HG02884 (cell line): Measurements from ENCODE around the gene CTNNBL1.

Experiments
- ATAC-seq: cut with Tn5 transposase; IDR thresholded peaks from one replicate; pipeline ENCODE4 v1.9.1; 2021; ENCODE audit warnings: mild to moderate bottlenecking, moderate library complexity; ENCODE audit not compliant: unreplicated experiment

The CTNNBL1 gene

GRCh38 chr20:37737826-37738420 lies 44.1 kb downstream of the CTNNBL1 start:
- ATAC-seq = no peak

DNA sequence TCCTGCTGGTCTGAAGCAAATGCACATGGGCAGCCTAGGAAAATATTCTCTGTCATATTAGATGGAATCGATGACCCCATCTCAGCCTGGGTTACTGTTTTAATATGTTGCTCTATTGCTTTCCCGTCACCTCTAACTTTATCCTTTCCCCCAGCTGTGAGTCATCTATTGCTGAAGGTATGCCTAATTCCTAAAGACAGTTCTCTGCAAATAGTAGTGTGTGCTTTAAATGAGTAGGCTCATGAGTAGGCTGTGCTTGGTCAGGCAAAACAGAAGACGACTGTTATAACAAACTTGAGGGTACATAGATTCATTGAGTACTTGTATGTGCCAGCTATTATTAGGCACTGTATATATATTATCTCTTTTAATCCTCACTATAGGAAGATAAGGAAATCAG lies 47.2 kb downstream of the CTNNBL1 start:
- ATAC-seq = no peak

DNA sequence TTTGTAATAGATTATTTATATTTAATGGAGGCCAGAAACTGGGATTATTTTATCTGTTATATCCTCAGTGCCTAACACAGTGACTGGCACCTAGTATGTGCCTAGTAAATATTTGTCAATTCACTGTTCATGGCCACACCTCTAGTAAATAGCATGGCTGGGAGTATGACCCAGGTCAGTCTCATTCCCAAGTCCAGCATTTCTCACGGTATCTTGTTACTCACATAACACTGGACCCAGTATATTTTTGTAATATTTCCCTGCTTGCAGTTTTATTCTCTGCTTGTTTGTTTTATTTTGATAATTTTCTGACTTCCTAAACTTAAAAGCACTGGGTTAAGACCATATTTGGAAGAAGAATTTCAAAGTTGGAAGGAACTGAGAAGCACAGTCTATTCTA lies 47.7 kb downstream of the CTNNBL1 start:
- no peak for ATAC-seq

DNA sequence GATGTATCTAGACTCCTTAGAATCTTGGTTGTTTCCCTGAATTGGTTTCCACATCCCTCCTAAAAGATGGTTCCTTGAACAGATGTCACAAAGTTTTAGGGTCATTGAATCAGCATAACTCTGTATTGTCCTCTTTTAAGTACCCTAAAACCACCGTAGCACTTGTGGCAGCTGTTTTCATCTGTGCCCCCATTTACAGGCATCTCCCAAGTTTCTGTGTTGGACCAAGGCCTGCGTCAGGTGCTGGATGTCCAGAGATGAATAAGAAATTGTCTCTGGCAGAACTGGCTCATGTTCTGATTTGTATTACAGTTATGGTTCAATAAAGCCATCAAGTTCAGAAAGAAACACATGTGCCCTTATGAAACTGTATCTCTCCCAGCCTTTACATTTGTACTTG lies 48.3 kb downstream of the CTNNBL1 start:
- ATAC-seq = no peak

- ATAC-seq = no peak
Observed at GRCh38 chr20:37744347-37744746, 50.5 kb downstream of the CTNNBL1 start.

GRCh38 chr20:37745553-37745952 lies 51.7 kb downstream of the CTNNBL1 start:
- ATAC-seq = no peak

GRCh38 chr20:37748015-37748414 lies 54.2 kb downstream of the CTNNBL1 start:
- ATAC-seq = no peak

DNA sequence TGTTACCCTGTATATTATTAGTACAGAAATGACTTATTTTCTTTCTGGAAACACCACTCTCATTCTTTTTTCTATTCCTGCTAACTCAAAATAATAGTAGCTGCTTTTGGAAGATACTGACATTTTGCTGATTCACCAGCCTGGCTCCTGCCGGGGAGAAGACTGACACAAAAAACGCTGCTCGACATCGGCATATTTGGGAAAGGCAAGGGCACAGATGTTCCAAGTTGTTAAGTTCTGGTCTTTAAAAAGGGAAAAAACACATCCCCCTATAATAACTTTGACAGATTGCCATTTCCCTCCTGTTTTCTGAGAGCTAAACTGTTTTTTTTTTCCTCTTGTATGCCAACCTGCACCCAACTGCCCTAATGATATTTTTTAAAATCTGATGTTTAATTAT lies 55.4 kb downstream of the CTNNBL1 start:
- ATAC-seq = no peak

DNA sequence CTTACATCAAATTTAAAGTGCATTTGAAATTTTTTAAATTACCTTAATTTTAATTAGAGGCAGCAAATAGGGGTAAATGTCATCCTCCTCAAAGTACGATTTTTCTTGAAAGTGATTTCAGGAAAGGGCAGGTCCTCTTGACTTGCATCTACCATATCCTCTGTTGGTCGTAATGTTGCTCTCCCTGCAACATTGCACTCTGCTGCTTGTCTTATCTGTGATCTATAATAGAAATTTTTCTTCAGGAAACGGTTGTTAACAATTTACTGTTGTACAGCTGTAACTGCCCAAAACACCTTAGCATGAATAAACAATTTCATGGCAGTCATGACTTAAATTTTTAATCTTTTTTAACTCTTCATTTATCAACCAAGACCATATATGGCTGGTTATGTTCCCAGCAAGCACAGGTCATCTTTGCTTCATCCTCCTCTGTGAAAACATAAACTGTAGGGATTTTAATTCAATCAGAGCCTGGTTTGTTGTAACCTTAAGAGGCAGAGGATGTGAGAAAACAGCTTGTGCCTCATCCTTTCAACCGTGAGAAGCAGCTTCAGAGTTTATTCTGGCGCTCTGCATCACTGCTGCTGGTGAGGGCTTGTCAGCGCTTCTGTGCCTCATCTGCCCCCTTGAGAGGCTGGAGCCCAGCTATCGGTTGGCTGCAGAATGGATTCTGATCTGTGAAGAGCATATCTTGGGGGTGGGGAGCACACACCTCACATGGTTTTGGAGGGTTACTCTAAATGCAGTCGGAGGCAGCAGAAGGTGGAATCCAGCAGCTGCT lies 56.0 kb downstream of the CTNNBL1 start:
- no peak for ATAC-seq

GRCh38 chr20:37755665-37756064 lies 61.8 kb downstream of the CTNNBL1 start:
- ATAC-seq = no peak

GRCh38 chr20:37756234-37756633 lies 62.4 kb downstream of the CTNNBL1 start:
- ATAC-seq = no peak

GRCh38 chr20:37757550-37757949 lies 63.7 kb downstream of the CTNNBL1 start:
- no peak for ATAC-seq

GRCh38 chr20:37758332-37758731 lies 64.5 kb downstream of the CTNNBL1 start:
- no peak for ATAC-seq

GRCh38 chr20:37759052-37759553 lies 65.3 kb downstream of the CTNNBL1 start:
- no peak for ATAC-seq

DNA sequence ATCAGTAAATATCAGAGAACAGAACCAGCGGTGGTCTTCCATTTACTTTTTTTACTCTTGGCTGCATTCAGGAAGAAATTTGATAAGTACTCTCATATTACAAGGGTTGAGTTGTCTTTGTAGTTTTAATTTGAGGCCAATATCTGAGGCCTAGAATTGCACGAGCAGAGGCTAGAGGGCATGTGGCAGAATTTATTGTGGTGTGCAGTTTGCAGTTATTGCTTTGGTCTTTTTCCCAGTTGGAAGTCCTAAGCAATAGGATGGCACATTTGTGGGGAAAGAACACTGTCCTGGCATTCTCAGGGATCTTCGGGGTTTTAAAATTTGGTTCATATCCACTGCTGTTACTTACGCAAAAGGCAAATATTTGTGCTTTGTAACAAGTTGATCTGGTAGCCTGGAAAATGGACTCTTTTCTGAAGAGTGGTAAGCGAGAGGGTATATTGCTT lies 66.0 kb downstream of the CTNNBL1 start:
- ATAC-seq = no peak

DNA sequence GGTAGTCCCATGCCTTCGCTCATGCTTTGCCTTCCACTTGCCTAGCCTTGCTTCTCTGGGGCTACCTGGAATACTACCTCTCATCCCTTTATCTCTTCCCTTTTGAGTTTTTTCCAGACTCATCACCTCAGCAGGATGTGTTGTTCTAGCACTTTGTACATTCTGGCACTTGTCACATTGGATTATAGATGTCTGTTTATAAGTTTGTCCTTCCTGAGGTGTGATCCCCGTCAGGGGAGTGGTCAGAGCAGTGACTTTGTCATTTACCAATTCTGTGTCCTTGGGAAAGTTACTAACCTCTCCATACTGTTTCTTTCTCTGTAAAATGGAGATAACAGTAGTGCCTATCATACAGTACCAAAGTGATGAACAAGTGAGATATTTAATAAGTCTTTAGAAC lies 66.5 kb downstream of the CTNNBL1 start:
- ATAC-seq = no peak

GRCh38 chr20:37762716-37763485 lies 69.1 kb downstream of the CTNNBL1 start:
- ATAC-seq = no peak

DNA sequence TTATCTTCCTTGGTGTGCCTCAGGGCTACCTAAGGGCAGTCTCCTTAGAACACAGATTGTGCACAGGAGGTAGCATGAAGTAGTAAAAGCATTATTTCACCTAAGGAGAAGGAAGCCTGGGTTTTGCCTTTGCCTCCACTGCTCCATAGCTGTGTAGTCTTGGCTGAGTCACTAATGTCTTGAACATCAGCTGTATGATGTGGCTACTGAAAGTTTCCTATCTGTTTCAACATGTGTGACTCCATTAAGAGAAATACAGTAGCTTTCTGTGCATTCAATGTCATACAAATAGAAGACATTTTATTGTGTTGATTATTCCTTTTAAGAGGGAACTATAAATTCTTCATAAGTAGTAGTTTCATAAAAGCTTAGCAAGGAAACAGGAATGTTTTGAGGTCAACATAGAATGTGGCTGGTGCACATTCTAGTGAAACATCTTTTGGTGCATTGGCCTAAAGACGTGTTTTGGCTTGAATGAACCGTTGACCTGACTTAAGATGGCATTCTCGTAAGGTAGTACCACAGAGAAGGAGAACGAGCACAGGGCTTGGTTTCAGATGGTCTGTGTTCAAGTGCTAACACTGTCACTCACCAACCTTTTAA lies 70.6 kb downstream of the CTNNBL1 start:
- ATAC-seq = no peak

GRCh38 chr20:37770908-37771307 lies 77.1 kb downstream of the CTNNBL1 start:
- ATAC-seq = no peak

GRCh38 chr20:37773291-37773826 lies 79.5 kb downstream of the CTNNBL1 start:
- no peak for ATAC-seq

DNA sequence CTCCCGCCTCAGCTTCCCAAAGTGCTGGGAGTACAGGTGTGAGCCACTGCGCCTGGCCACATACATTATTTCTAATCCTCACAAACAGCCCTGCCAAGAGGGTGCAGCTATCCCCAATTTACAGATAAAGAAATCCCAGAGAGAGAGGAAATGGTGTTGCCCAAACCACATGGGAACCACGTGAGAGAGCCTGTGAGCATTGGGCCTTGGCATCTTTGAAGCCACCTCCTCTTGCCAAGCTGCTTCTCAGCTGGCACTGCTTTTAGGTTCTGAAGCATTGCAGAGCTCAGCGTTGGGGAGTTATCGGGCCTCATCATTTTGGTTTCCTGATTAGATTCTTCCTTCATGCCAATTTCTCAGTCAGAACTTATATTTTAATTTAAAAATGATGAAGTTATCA lies 80.3 kb downstream of the CTNNBL1 start:
- no peak for ATAC-seq
